ENCODE measurements around the gene TFF2. TPM values are rescaled to one million over a fixed set of nuclear protein-coding genes. Genes with fewer than 3 reads are reported as not detected.

Gene TFF2
- total RNA-seq, 3 donors from 2014 or later (not counting 1 experiment from before 2014, with no cell fraction given): not detected

DNA sequence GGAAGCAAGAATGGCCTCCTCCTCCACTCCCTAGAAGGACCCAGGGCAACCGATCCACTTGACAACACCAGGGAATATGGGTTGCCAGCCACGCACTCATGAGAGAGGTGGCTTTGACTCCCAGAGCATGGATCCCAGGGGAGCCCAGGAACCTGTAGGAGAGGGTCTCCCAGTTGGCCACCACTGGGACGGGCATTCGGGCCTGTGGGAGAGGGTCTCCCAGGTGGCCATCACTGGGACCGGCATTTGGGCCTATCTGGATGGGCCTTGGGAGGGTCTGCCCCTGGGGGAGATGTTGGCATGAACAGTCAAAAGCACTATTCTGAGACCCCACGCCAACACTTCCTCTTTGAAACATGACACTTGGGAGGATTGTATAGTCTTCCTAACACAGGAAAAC is 15.0 kb upstream of the TFF2 start:
- intact Hi-C loops (cut with micrococcal nuclease): no loop called here
- no peaks in the 10 kb centered on the region for H3K4me1 ChIP-seq (ENCODE audit: control insufficient read depth, insufficient read depth, low read length)
- WGBS (ENCODE audit: insufficient coverage): 78% methylated on average over 6 of the region's 6 CpGs
- Mint-ChIP-seq H3K27ac (no peak overlapping the region), H3K9me3 (no peaks in the 10 kb centered on the region), H3K4me1 (peaks cover 0 to 2% of the 10 kb centered on the region in 2 donors), H3K4me3 (no peak overlapping the region), H3K36me3 (no peaks in the 10 kb centered on the region), H3K27me3 (ENCODE audit: low read depth in 2 of 2) (peaks cover 27 to 29% of the 10 kb centered on the region in 2 donors)
- DNase-seq: no peak
- H3K36me3 ChIP-seq (ENCODE audit: control insufficient read depth, insufficient read depth, low read length): no peaks in the 10 kb centered on the region
- no peaks in the 10 kb centered on the region for H3K9me3 ChIP-seq (ENCODE audit: control insufficient read depth, insufficient read depth, low read length)
- ATAC-seq: no peak
- peaks cover 3% of the 10 kb centered on the region for H3K27me3 ChIP-seq (ENCODE audit: control insufficient read depth, insufficient read depth, low read length)
- no peak overlapping the region for H3K27ac ChIP-seq (ENCODE audit: low read length)
- H3K4me3 ChIP-seq (ENCODE audit: low read length): no peak overlapping the region
- TF ChIP-seq, protein P1, sequence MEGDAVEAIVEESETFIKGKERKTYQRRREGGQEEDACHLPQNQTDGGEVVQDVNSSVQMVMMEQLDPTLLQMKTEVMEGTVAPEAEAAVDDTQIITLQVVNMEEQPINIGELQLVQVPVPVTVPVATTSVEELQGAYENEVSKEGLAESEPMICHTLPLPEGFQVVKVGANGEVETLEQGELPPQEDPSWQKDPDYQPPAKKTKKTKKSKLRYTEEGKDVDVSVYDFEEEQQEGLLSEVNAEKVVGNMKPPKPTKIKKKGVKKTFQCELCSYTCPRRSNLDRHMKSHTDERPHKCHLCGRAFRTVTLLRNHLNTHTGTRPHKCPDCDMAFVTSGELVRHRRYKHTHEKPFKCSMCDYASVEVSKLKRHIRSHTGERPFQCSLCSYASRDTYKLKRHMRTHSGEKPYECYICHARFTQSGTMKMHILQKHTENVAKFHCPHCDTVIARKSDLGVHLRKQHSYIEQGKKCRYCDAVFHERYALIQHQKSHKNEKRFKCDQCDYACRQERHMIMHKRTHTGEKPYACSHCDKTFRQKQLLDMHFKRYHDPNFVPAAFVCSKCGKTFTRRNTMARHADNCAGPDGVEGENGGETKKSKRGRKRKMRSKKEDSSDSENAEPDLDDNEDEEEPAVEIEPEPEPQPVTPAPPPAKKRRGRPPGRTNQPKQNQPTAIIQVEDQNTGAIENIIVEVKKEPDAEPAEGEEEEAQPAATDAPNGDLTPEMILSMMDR (IDR thresholded peaks at IDR 0.05): no peak

GRCh38 chr21:42364304-42364865 is 13.6 kb upstream of the TFF2 start:
- WGBS (ENCODE audit: insufficient coverage): 70% methylated on average over 13 of the region's 13 CpGs
- H3K9me3 ChIP-seq (ENCODE audit: control insufficient read depth, insufficient read depth, low read length): peaks cover 6% of the 10 kb centered on the region
- TF ChIP-seq, protein P1 (IDR thresholded peaks at IDR 0.05): no peak
- no peak overlapping the region for H3K27ac ChIP-seq (ENCODE audit: low read length)
- H3K36me3 ChIP-seq (ENCODE audit: control insufficient read depth, insufficient read depth, low read length): no peaks in the 10 kb centered on the region
- Mint-ChIP-seq H3K4me1 (no peaks in the 10 kb centered on the region), H3K27me3 (ENCODE audit: low read depth in 2 of 2) (peaks cover 25 to 27% of the 10 kb centered on the region in 2 donors), H3K4me3 (no peak overlapping the region), H3K36me3 (no peaks in the 10 kb centered on the region), H3K9me3 (no peaks in the 10 kb centered on the region), H3K27ac (no peak overlapping the region)
- ATAC-seq (no peak), DNase-seq (no peak)
- intact Hi-C loops (cut with micrococcal nuclease): no loop called here
- peaks cover 9% of the 10 kb centered on the region for H3K4me1 ChIP-seq (ENCODE audit: control insufficient read depth, insufficient read depth, low read length)
- peaks cover 3% of the 10 kb centered on the region for H3K27me3 ChIP-seq (ENCODE audit: control insufficient read depth, insufficient read depth, low read length)
- no peak overlapping the region for H3K4me3 ChIP-seq (ENCODE audit: low read length)

- no peak for ATAC-seq
- intact Hi-C loops (cut with micrococcal nuclease): no loop called here
- Histone ChIP-seq H3K36me3 (ENCODE audit: control insufficient read depth, insufficient read depth, low read length) (no peaks in the 10 kb centered on the region), H3K4me3 (ENCODE audit: low read length) (no peak overlapping the region), H3K27me3 (ENCODE audit: control insufficient read depth, insufficient read depth, low read length) (peaks cover 3% of the 10 kb centered on the region), H3K4me1 (ENCODE audit: control insufficient read depth, insufficient read depth, low read length) (peaks cover 9% of the 10 kb centered on the region), H3K9me3 (ENCODE audit: control insufficient read depth, insufficient read depth, low read length) (peaks cover 6% of the 10 kb centered on the region), H3K27ac (ENCODE audit: low read length) (no peak overlapping the region)
- H3K4me1 Mint-ChIP-seq: no peaks in the 10 kb centered on the region
- H3K4me3 Mint-ChIP-seq: no peak overlapping the region
- TF ChIP-seq, protein P1 (IDR thresholded peaks at IDR 0.05): no peak
- no peak overlapping the region for H3K27ac Mint-ChIP-seq
- H3K36me3 Mint-ChIP-seq: no peaks in the 10 kb centered on the region
- WGBS (ENCODE audit: insufficient coverage): 48% methylated on average over 8 of the region's 8 CpGs
- H3K27me3 Mint-ChIP-seq (ENCODE audit: low read depth in 2 of 2): peaks cover 25 to 27% of the 10 kb centered on the region in 2 donors
- no peak for DNase-seq
- H3K9me3 Mint-ChIP-seq: no peaks in the 10 kb centered on the region
These were observed 12.5 kb upstream of the TFF2 start for GRCh38 chr21:42363312-42363711.

DNA sequence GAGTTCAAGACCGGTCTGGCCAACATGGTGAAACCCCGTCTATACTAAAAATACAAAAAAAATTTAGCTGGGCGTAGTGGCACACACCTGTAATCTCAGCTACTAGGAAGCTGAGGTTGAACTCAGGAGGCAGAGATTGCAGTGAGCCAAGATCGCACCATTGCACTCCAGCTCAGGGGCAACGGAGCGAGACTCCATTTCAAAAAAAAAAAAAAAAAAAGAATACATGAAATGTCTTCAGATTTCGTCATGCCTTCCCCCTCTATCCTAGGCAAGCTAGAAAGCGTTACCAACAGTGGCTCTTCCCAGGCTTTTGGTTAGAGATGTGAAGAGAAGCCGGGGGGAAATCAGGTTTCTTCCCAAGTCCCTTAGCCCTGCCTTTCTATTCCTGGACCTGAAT is 11.9 kb upstream of the TFF2 start:
- DNase-seq (no peak), ATAC-seq (no peak)
- no peak overlapping the region for H3K27ac Mint-ChIP-seq
- H3K27me3 Mint-ChIP-seq (ENCODE audit: low read depth in 2 of 2): peaks cover 28 to 33% of the 10 kb centered on the region in 2 donors
- H3K4me1 Mint-ChIP-seq: no peaks in the 10 kb centered on the region
- peaks cover 7% of the 10 kb centered on the region for H3K27me3 ChIP-seq (ENCODE audit: control insufficient read depth, insufficient read depth, low read length)
- no peak overlapping the region for H3K27ac ChIP-seq (ENCODE audit: low read length)
- H3K9me3 Mint-ChIP-seq: no peaks in the 10 kb centered on the region
- H3K4me1 ChIP-seq (ENCODE audit: control insufficient read depth, insufficient read depth, low read length): peaks cover 9% of the 10 kb centered on the region
- H3K4me3 ChIP-seq (ENCODE audit: low read length): no peak overlapping the region
- intact Hi-C loops (cut with micrococcal nuclease): no loop called here
- H3K36me3 Mint-ChIP-seq: no peaks in the 10 kb centered on the region
- TF ChIP-seq, protein P1 (IDR thresholded peaks at IDR 0.05): no peak
- H3K36me3 ChIP-seq (ENCODE audit: control insufficient read depth, insufficient read depth, low read length): no peaks in the 10 kb centered on the region
- H3K4me3 Mint-ChIP-seq: no peak overlapping the region
- peaks cover 6% of the 10 kb centered on the region for H3K9me3 ChIP-seq (ENCODE audit: control insufficient read depth, insufficient read depth, low read length)
- 77% methylated on average over 8 of the region's 9 CpGs for WGBS (ENCODE audit: insufficient coverage)

All from natural killer cell (primary cell).